Fibroblast of pulmonary artery (primary cell): Measurements from ENCODE around the gene RBM23.
"Not testable (repeated sequence)": the region's sequence is repeated elsewhere in the genome, so short reads cannot be mapped to it uniquely, and the experiment has no call there.

Source experiments
- DNase-seq: peaks from one replicate; pipeline ENCODE4 v3.0.0-alpha.2; 2010; ENCODE audit warnings: low read depth
- H3K4me3 ChIP-seq: replicated peaks from 2 replicates; pipeline ENCODE4 v1.5.1; 2011; ENCODE audit warnings: low read depth, mild to moderate bottlenecking, control low read depth, low read length, moderate library complexity
- TF ChIP-seq, protein P1 (sequence below): IDR thresholded peaks from 2 replicates; pipeline ENCODE4 v1.5.1; 2011; ENCODE audit warnings: mild to moderate bottlenecking, control low read depth, low read length, inconsistent platforms; ENCODE audit errors: missing control alignments

Gene RBM23

GRCh38 chr14:22864979-22865378, 54.0 kb downstream of the RBM23 start:
- DNase-seq: no peak
- TF ChIP-seq, protein P1, sequence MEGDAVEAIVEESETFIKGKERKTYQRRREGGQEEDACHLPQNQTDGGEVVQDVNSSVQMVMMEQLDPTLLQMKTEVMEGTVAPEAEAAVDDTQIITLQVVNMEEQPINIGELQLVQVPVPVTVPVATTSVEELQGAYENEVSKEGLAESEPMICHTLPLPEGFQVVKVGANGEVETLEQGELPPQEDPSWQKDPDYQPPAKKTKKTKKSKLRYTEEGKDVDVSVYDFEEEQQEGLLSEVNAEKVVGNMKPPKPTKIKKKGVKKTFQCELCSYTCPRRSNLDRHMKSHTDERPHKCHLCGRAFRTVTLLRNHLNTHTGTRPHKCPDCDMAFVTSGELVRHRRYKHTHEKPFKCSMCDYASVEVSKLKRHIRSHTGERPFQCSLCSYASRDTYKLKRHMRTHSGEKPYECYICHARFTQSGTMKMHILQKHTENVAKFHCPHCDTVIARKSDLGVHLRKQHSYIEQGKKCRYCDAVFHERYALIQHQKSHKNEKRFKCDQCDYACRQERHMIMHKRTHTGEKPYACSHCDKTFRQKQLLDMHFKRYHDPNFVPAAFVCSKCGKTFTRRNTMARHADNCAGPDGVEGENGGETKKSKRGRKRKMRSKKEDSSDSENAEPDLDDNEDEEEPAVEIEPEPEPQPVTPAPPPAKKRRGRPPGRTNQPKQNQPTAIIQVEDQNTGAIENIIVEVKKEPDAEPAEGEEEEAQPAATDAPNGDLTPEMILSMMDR: no peak
- H3K4me3 ChIP-seq: no peak overlapping the region

- TF ChIP-seq, protein P1: no peak
- DNase-seq: no peak
- no peak overlapping the region for H3K4me3 ChIP-seq
These were observed 57.3 kb downstream of the RBM23 start for GRCh38 chr14:22861651-22862050.

DNA sequence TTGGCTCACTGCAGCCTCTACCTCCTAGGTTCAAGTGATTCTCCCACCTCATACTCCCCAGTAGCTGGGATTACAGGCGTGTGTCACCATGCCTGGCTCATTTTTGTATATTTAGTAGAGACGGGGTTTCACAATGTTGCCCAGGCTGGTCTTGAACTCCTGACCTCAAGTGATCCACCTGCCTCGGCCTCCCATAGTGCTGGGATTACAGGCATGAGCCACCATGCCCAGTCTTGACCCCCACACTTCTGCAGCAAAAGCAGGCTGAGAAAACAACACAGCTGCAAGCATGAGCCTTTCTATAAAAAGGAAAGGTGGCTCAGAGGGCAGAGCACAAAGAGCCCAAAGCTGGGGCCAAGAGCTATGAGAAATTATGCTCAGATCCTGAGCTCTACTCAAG, 58.6 kb downstream of the RBM23 start:
- not testable (repeated sequence) for H3K4me3 ChIP-seq, DNase-seq

DNA sequence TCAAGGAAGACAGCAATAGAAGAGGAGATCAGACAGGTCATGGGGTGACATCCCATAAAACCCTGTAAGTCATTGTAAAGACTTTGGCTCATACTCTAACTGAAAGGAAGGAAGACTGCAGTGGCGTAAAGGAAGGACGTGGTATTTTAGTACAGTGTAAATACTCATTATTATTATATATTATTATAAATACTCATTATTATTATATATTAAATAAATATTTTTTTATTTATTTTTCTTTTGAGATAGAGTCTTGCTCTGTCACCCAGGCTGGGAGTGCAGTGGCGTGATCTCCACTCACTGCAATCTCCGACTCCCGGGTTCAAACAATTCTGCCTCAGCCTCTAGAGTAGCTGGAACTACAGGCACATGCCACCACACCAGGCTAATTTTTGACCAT, 62.5 kb downstream of the RBM23 start:
- H3K4me3 ChIP-seq: no peak overlapping the region
- TF ChIP-seq, protein P1: no peak
- no peak for DNase-seq

- DNase-seq: no peak
- TF ChIP-seq, protein P1: no peak
- no peak overlapping the region for H3K4me3 ChIP-seq
These were observed 63.8 kb downstream of the RBM23 start for GRCh38 chr14:22854963-22855724.

DNA sequence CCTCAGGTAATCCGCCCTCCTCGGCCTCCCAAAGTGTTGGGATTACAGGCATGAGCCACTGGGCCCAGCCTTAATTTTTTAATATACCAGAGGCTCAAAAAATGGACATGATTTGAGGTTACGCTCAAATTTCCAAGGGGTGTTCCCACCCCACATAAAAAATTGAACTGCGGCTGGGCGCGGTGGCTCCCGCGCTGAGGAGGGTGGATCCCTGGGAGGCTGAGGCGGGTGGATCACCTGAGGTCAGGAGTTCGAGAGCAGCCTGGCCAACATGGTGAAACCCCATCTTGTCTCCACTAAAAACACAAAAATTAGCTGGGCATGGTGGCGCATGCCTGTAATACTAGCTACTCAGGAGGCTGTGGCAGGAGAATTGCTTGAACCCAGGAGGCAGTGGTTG, 64.7 kb downstream of the RBM23 start:
- not testable (repeated sequence) for H3K4me3 ChIP-seq, DNase-seq

GRCh38 chr14:22852940-22853767, 65.8 kb downstream of the RBM23 start:
- DNase-seq: peak; percentile 90
- TF ChIP-seq, protein P1: peak; percentile 85
- peak overlapping the region; percentile 55 for H3K4me3 ChIP-seq

DNA sequence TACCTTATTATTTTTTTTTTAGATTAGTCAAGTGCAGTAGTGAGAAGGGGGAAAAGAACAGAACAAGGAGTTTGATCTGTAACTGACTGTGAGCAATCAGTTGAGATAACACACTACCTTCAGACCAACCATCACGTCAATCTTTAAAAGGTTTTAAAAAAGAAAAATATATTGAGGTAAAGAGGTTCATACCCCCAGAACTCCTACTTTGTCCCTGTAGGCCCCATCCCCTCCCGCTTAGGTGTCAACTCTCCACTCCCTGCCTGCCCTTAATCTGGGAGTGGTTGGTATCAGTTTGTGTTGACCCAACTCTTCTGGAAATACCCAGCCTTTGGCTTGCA, 66.4 kb downstream of the RBM23 start:
- H3K4me3 ChIP-seq: no peak overlapping the region
- no peak for DNase-seq
- TF ChIP-seq, protein P1: no peak

- H3K4me3 ChIP-seq, DNase-seq: not testable (repeated sequence)
These were observed 66.8 kb downstream of the RBM23 start for GRCh38 chr14:22852178-22852577.
